Measurements from ENCODE around the gene HSPA12B. TPM values are rescaled to one million over a fixed set of nuclear protein-coding genes. Genes with fewer than 3 reads are reported as not detected.
A peak's percentile ranks its signal among the peaks of the same experiment; 100 is the strongest.

Gene HSPA12B
- total and polyA plus RNA-seq, 7 donors = 4.0 to 9.7 (median 7.5) TPM

DNA sequence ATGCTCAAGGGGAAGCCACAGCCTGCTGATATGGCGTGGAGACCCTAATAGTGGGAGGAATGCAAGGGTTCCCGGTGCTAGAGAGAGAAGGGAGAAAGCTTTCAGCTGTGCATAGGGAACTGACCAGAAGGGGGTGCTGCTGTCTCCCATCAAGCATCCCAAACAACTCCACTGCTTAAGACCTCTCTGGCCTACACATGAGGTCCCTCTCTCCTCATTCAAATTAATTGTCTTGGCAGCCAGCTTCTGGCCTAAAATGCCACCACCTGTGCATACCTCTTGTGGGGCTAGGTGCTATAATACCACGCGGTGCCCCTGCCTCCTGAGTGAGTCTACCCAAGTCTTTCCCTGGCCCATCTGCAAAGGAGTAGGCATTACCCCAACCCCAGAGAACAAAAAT is 20.6 kb downstream of the HSPA12B start:
- TF ChIP-seq, protein P1, sequence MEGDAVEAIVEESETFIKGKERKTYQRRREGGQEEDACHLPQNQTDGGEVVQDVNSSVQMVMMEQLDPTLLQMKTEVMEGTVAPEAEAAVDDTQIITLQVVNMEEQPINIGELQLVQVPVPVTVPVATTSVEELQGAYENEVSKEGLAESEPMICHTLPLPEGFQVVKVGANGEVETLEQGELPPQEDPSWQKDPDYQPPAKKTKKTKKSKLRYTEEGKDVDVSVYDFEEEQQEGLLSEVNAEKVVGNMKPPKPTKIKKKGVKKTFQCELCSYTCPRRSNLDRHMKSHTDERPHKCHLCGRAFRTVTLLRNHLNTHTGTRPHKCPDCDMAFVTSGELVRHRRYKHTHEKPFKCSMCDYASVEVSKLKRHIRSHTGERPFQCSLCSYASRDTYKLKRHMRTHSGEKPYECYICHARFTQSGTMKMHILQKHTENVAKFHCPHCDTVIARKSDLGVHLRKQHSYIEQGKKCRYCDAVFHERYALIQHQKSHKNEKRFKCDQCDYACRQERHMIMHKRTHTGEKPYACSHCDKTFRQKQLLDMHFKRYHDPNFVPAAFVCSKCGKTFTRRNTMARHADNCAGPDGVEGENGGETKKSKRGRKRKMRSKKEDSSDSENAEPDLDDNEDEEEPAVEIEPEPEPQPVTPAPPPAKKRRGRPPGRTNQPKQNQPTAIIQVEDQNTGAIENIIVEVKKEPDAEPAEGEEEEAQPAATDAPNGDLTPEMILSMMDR (IDR thresholded peaks at IDR 0.05) = peak; percentile 73
- intact Hi-C loops (cut with DNase I) = loop anchor here in 1 of 2 donors (5.0 kb wide), 1 partner anchor 36 kb away; no protein-coding TSS in a partner anchor
- DNase-seq = no peak
- H3K36me3 ChIP-seq (ENCODE audit: insufficient read depth in 1 of 2, low read depth in 1 of 2) = no peaks in the 10 kb centered on the region
- 41 to 50% (median 50%) methylated on average over 4 of the region's 4 CpGs for WGBS, 3 donors
- ATAC-seq = peak; percentile 62 to 82 (median 70)
- H3K4me1 ChIP-seq = no peaks in the 10 kb centered on the region
- peaks cover 0 to 35% (median 4%) of the 10 kb centered on the region in 3 donors for H3K27me3 ChIP-seq (ENCODE audit: insufficient read depth in 3 of 3, low read length in 2 of 3)
- H3K4me3 ChIP-seq = no peak overlapping the region
- H3K27ac ChIP-seq = no peak overlapping the region
- H3K9me3 ChIP-seq = no peaks in the 10 kb centered on the region

- Histone ChIP-seq H3K36me3 (ENCODE audit: insufficient read depth in 1 of 2, low read depth in 1 of 2) (no peaks in the 10 kb centered on the region), H3K4me1 (no peaks in the 10 kb centered on the region), H3K4me3 (no peak overlapping the region), H3K27ac (no peak overlapping the region), H3K27me3 (ENCODE audit: insufficient read depth in 3 of 3, low read length in 2 of 3) (peaks cover 0 to 31% (median 2%) of the 10 kb centered on the region in 3 donors), H3K9me3 (no peaks in the 10 kb centered on the region)
- intact Hi-C loops (cut with DNase I) = loop anchor here in 1 of 2 donors (5.0 kb wide), 1 partner anchor 36 kb away; no protein-coding TSS in a partner anchor
- ATAC-seq (peak in 1 of 4 donors; percentile 7), DNase-seq (no peak)
- TF ChIP-seq, protein P1 (IDR thresholded peaks at IDR 0.05) = no peak
- 69 to 82% (median 76%) methylated on average over 25 to 26 of the region's 26 CpGs for WGBS, 3 donors
These were observed 21.2 kb downstream of the HSPA12B start for GRCh38 chr20:3753501-3754275.

DNA sequence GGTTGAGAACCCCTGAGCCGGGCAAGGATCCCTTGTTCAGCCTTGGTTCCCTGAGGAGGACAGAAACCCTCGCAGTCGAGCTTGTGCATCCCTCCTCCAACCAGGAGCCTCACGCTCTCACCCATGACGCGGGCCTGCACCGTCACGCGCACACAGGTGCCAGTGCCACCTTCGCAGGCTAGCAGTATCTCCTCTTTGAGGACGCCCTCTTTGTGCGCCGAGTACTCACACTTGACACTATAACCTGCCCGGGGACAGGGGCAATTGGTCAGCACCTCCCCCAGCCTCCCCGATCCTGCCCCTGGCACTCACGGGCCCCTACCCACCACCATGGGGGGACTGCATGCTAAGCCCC is 21.8 kb downstream of the HSPA12B start:
- DNase-seq = no peak
- H3K9me3 ChIP-seq = no peaks in the 10 kb centered on the region
- no peaks in the 10 kb centered on the region for H3K36me3 ChIP-seq (ENCODE audit: insufficient read depth in 1 of 2, low read depth in 1 of 2)
- no peaks in the 10 kb centered on the region for H3K4me1 ChIP-seq
- H3K27me3 ChIP-seq (ENCODE audit: insufficient read depth in 3 of 3, low read length in 2 of 3) = peaks cover 0 to 26% (median 2%) of the 10 kb centered on the region in 3 donors
- intact Hi-C loops (cut with DNase I) = loop anchor here in 1 of 2 donors (5.0 kb wide), 1 partner anchor 37 kb away; no protein-coding TSS in a partner anchor
- no peak overlapping the region for H3K27ac ChIP-seq
- ATAC-seq = no peak
- TF ChIP-seq, protein P1 (IDR thresholded peaks at IDR 0.05) = no peak
- WGBS, 3 donors = 86 to 87% (median 87%) methylated on average over 16 of the region's 16 CpGs
- no peak overlapping the region for H3K4me3 ChIP-seq

GRCh38 chr20:3755269-3755668 is 22.8 kb downstream of the HSPA12B start:
- no peak for DNase-seq
- ATAC-seq = no peak
- TF ChIP-seq, protein P1 (IDR thresholded peaks at IDR 0.05) = no peak
- WGBS, 3 donors = 83 to 94% (median 85%) methylated on average over 7 of the region's 7 CpGs
- H3K9me3 ChIP-seq = no peaks in the 10 kb centered on the region
- no peaks in the 10 kb centered on the region for H3K4me1 ChIP-seq
- no peak overlapping the region for H3K27ac ChIP-seq
- H3K27me3 ChIP-seq (ENCODE audit: insufficient read depth in 3 of 3, low read length in 2 of 3) = peaks cover 0 to 16% (median 2%) of the 10 kb centered on the region in 3 donors
- H3K36me3 ChIP-seq (ENCODE audit: insufficient read depth in 1 of 2, low read depth in 1 of 2) = no peaks in the 10 kb centered on the region
- H3K4me3 ChIP-seq = no peak overlapping the region
- intact Hi-C loops (cut with DNase I) = no loop called here

Data from psoas muscle (tissue), 8 donors.